ENCODE data around the gene STAC3.

STAC3 gene

GRCh38 chr12:57208631-57209282 lies 42.2 kb downstream of the STAC3 start:
- TF ChIP-seq CTCF (IDR thresholded peaks at IDR 0.05; ENCODE audit: extremely low read depth, insufficient read depth, missing control alignments), result no peak
- in situ Hi-C loops (cut with MboI; ENCODE audit: low pct_unique_long_range_greater_than_20kb, low sequenced_read_pairs, unreplicated experiment), result no loop called here
- DNase-seq (ENCODE audit: low spot score), result no peak

GRCh38 chr12:57207731-57208630 lies 43.0 kb downstream of the STAC3 start:
- in situ Hi-C loops (cut with MboI; ENCODE audit: low pct_unique_long_range_greater_than_20kb, low sequenced_read_pairs, unreplicated experiment), result no loop called here
- TF ChIP-seq CTCF (IDR thresholded peaks at IDR 0.05; ENCODE audit: extremely low read depth, insufficient read depth, missing control alignments), result no peak
- no peak for DNase-seq (ENCODE audit: low spot score)

- no peak for DNase-seq (ENCODE audit: low spot score)
- in situ Hi-C loops (cut with MboI; ENCODE audit: low pct_unique_long_range_greater_than_20kb, low sequenced_read_pairs, unreplicated experiment), result no loop called here
- TF ChIP-seq CTCF (IDR thresholded peaks at IDR 0.05; ENCODE audit: extremely low read depth, insufficient read depth, missing control alignments), result no peak
These were observed 45.1 kb downstream of the STAC3 start for GRCh38 chr12:57205931-57206330.

GRCh38 chr12:57205186-57205585 lies 45.8 kb downstream of the STAC3 start:
- TF ChIP-seq CTCF (IDR thresholded peaks at IDR 0.05; ENCODE audit: extremely low read depth, insufficient read depth, missing control alignments), result no peak

GRCh38 chr12:57204454-57204853 lies 46.5 kb downstream of the STAC3 start:
- in situ Hi-C loops (cut with MboI; ENCODE audit: low pct_unique_long_range_greater_than_20kb, low sequenced_read_pairs, unreplicated experiment), result no loop called here
- DNase-seq (ENCODE audit: low spot score), result no peak
- TF ChIP-seq CTCF (IDR thresholded peaks at IDR 0.05; ENCODE audit: extremely low read depth, insufficient read depth, missing control alignments), result no peak

More at GRCh38 chr12:57205186-57205585, 45.8 kb downstream of the STAC3 start:
- no peak for DNase-seq (ENCODE audit: low spot score)
- in situ Hi-C loops (cut with MboI; ENCODE audit: low pct_unique_long_range_greater_than_20kb, low sequenced_read_pairs, unreplicated experiment), result no loop called here

- no peak for TF ChIP-seq CTCF (IDR thresholded peaks at IDR 0.05; ENCODE audit: extremely low read depth, insufficient read depth, missing control alignments)
- in situ Hi-C loops (cut with MboI; ENCODE audit: low pct_unique_long_range_greater_than_20kb, low sequenced_read_pairs, unreplicated experiment), result no loop called here
- no peak for DNase-seq (ENCODE audit: low spot score)
These were observed 47.2 kb downstream of the STAC3 start for GRCh38 chr12:57203791-57204190.
